GM12878 (cell line): ENCODE measurements around the gene TTC17.

Experiments
- CTCF ChIP-seq, 3 experiments: IDR thresholded peaks in 2 of 3; conservative IDR thresholded peaks in 1 of 3; 2 replicates each; pipeline ENCODE4 v1.5.1; 2011; ENCODE audit warnings: low read depth in 3 of 3, low read length in 3 of 3, mild to moderate bottlenecking in 3 of 3, control low read depth in 2 of 3, moderate library complexity in 2 of 3, inconsistent platforms in 1 of 3, mixed read lengths in 1 of 3; ENCODE audit not compliant: control insufficient read depth in 2 of 3, insufficient read depth in 1 of 3; ENCODE audit errors: extremely low read depth in 1 of 3
- EGR1 ChIP-seq, 2 experiments: IDR thresholded peaks; 1 replicate in 1 of 2; 2 replicates in 1 of 2; pipeline ENCODE4 v1.6.1; 2011 to 2012; ENCODE audit warnings: low read depth in 2 of 2, low read length in 2 of 2, borderline replicate concordance in 1 of 2, mild to moderate bottlenecking in 1 of 2, moderate library complexity in 1 of 2
- HDAC6 ChIP-seq: fragments of 200-600 bp; sonication (generic); IDR thresholded peaks from one replicate; pipeline ENCODE4 v1.8.0; 2017; ENCODE audit warnings: antibody characterized with exemption; ENCODE audit not compliant: unreplicated experiment
- MAX ChIP-seq: IDR thresholded peaks from 2 replicates; pipeline ENCODE4 v1.6.1; 2012; ENCODE audit warnings: low read depth, low read length, improper control_type of control experiment
- NBN ChIP-seq: fragments of 450-650 bp; IDR thresholded peaks from 2 replicates; pipeline ENCODE4 v1.6.1; 2016
- POLR2A ChIP-seq: IDR thresholded peaks from 2 replicates; pipeline ENCODE4 v1.6.1; 2011; ENCODE audit warnings: low read depth, mild to moderate bottlenecking, low read length
- YY1 ChIP-seq: IDR thresholded peaks from 2 replicates; pipeline ENCODE4 v1.6.1; 2011; ENCODE audit warnings: low read depth, mild to moderate bottlenecking, low read length
- ZZZ3 ChIP-seq: IDR thresholded peaks from 2 replicates; pipeline ENCODE4 v1.6.1; 2011; ENCODE audit warnings: low read depth; ENCODE audit not compliant: control insufficient read depth, insufficient read length
- TF ChIP-seq, protein P1 (sequence below): IDR thresholded peaks from 2 replicates; pipeline ENCODE4 v1.6.1; 2011; ENCODE audit warnings: low read depth, low read length, improper control_type of control experiment, borderline replicate concordance

DNA sequence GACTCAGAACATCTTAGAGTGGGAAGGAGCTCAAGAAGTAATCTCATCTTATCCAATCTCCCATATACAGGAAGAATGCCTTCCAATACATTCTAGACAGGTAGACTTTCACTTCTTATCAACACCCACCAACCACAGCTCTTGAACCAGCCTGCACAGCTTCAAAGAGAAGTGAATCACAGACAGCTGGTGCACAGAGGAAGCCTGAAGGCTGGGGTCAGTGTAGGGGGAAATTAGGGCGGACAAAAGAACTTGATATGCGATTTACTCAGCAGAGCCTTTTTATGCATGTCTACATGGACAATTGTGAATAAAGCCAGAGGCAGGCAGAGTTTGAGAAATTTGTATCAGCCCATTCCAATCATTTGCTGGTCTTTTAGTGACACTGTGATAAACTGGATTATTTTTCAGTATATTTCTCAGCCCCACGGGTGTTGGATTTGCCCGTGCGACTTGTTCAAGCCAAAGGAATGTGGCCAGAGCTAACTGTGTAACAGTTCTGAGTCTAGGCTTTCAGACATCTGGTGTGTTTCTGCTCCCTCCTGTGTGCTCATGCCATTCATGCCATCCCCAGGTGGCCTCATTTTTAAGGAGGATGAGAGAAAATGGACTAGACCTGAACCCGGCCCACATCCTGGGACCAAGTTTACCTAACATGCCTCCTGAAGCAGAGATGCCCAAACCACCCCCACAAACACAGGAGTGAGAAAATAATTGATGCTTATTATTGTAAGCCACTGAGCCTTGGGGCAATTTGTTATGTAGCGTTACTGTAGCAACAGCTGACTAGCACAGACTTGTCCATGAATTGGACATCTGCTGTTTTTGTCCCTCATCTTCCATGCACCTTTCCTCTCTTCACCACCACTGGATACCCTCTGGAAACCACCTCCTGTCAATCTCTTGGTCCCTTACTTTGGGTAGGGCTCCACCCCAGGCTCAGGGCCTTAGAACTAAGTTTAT lies 184.3 kb downstream of the TTC17 start:
- TF ChIP-seq CTCF (IDR thresholded peaks at IDR 0.05 in 2 of 3, conservative IDR thresholded peaks at IDR 0.05 in 1 of 3; ENCODE audit: control insufficient read depth in 2 of 3, extremely low read depth in 1 of 3, insufficient read depth in 1 of 3, low read depth in 3 of 3, low read length in 3 of 3) (no peak), EGR1 (IDR thresholded peaks at IDR 0.05; ENCODE audit: borderline replicate concordance in 1 of 2, low read depth in 2 of 2, low read length in 2 of 2) (no peak), HDAC6 (no peak), NBN (no peak), MAX (no peak), POLR2A (no peak), YY1 (no peak), ZZZ3 (no peak)
- TF ChIP-seq, protein P1, sequence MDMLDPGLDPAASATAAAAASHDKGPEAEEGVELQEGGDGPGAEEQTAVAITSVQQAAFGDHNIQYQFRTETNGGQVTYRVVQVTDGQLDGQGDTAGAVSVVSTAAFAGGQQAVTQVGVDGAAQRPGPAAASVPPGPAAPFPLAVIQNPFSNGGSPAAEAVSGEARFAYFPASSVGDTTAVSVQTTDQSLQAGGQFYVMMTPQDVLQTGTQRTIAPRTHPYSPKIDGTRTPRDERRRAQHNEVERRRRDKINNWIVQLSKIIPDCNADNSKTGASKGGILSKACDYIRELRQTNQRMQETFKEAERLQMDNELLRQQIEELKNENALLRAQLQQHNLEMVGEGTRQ: no peak
